Left ventricle myocardium inferior (tissue), 1 donor: ENCODE data around the gene COL1A1. TPM values are rescaled to one million over a fixed set of nuclear protein-coding genes. Genes with fewer than 3 reads are reported as not detected.

Experiments
- DNase-seq: peaks from one replicate; pipeline ENCODE4 v3.0.0-alpha.2; 2020
- H3K27ac ChIP-seq: fragments of 200-600 bp; replicated peaks from 2 replicates; pipeline ENCODE4 v1.8.0; 2021
- H3K27me3 ChIP-seq: fragments of 200-600 bp; 2 replicates; pipeline ENCODE4 v1.8.0; 2021; ENCODE audit warnings: low read depth
- H3K36me3 ChIP-seq: fragments of 200-600 bp; 2 replicates; pipeline ENCODE4 v1.8.0; 2021
- H3K4me1 ChIP-seq: fragments of 200-600 bp; 2 replicates; pipeline ENCODE4 v1.8.0; 2021
- H3K4me3 ChIP-seq: fragments of 200-600 bp; 2 replicates; pipeline ENCODE4 v1.8.0; 2021; ENCODE audit warnings: mild to moderate bottlenecking, moderate library complexity
- H3K9me3 ChIP-seq: fragments of 200-600 bp; replicated peaks from 2 replicates; pipeline ENCODE4 v1.8.0; 2021
- CTCF ChIP-seq: fragments of 200-600 bp; IDR thresholded peaks from 2 replicates; pipeline ENCODE4 v1.8.0; 2021; ENCODE audit warnings: antibody characterized with exemption, mild to moderate bottlenecking, borderline replicate concordance
- intact Hi-C: fragments of 100-400 bp; cut with micrococcal nuclease; formaldehyde crosslinking; loops from one replicate; pipeline ENCODE4 v1.11.0; 2022
- total RNA-seq: library from RNA; stranded (reverse); fragmentation: NEBNext Ultra II Directional; extraction: Animal tissue kit (Norgen Biotek cat#: 25700); gene quantifications from one replicate; pipeline ENCODE4 v1.2.1, GENCODE V29; 2021
- donor health status: DM: no; HTN: yes; CAD: no; lungs with severe emphysema.

The COL1A1 gene
- total RNA-seq, 1 donor from 2014 or later, result 45.8 TPM

- peaks cover 52% of the 10 kb centered on the region for H3K4me1 ChIP-seq
- DNase-seq, result peak; percentile 57
- H3K27ac ChIP-seq, result peak overlapping the region; percentile 30
- H3K36me3 ChIP-seq, result no peaks in the 10 kb centered on the region
- H3K9me3 ChIP-seq, result no peaks in the 10 kb centered on the region
- TF ChIP-seq CTCF, result no peak
- peaks cover 94% of the 10 kb centered on the region for H3K27me3 ChIP-seq
- intact Hi-C loops, result no loop called here
- no peak overlapping the region for H3K4me3 ChIP-seq
Measured at GRCh38 chr17:50206604-50207293, 5.3 kb upstream of the COL1A1 start.

GRCh38 chr17:50205963-50206505 lies 4.6 kb upstream of the COL1A1 start:
- no peak for DNase-seq
- H3K27ac ChIP-seq, result peak overlapping the region; percentile 66

GRCh38 chr17:50205111-50205962 lies 3.9 kb upstream of the COL1A1 start:
- intact Hi-C loops, result no loop called here
- DNase-seq, result peak; percentile 48
- TF ChIP-seq CTCF, result no peak
- Histone ChIP-seq H3K36me3 (no peaks in the 10 kb centered on the region), H3K27me3 (peaks cover 93% of the 10 kb centered on the region), H3K27ac (peak overlapping the region; percentile 66), H3K9me3 (no peaks in the 10 kb centered on the region), H3K4me3 (no peak overlapping the region), H3K4me1 (peaks cover 48% of the 10 kb centered on the region)

More at GRCh38 chr17:50205963-50206505, 4.6 kb upstream of the COL1A1 start:
- TF ChIP-seq CTCF, result no peak
- Histone ChIP-seq H3K27me3 (peaks cover 96% of the 10 kb centered on the region), H3K9me3 (no peaks in the 10 kb centered on the region), H3K4me1 (peaks cover 48% of the 10 kb centered on the region), H3K36me3 (no peaks in the 10 kb centered on the region), H3K4me3 (no peak overlapping the region)
- intact Hi-C loops, result no loop called here

- Histone ChIP-seq H3K4me3 (no peak overlapping the region), H3K27me3 (peaks cover 90% of the 10 kb centered on the region), H3K4me1 (peaks cover 50% of the 10 kb centered on the region), H3K36me3 (no peaks in the 10 kb centered on the region), H3K9me3 (no peaks in the 10 kb centered on the region), H3K27ac (no peak overlapping the region)
- intact Hi-C loops, result loop anchor here (5.0 kb wide), 1 partner anchor 68 kb away; the partner anchor contains the start of gene TMEM92
- no peak for DNase-seq
- TF ChIP-seq CTCF, result no peak
Measured at GRCh38 chr17:50204431-50204830, 3.0 kb upstream of the COL1A1 start.

GRCh38 chr17:50203604-50204345 lies 2.3 kb upstream of the COL1A1 start:
- H3K4me1 ChIP-seq, result peaks cover 50% of the 10 kb centered on the region
- DNase-seq, result no peak
- no peak overlapping the region for H3K27ac ChIP-seq
- H3K27me3 ChIP-seq, result peaks cover 90% of the 10 kb centered on the region
- H3K4me3 ChIP-seq, result no peak overlapping the region
- no peaks in the 10 kb centered on the region for H3K36me3 ChIP-seq
- TF ChIP-seq CTCF, result no peak
- no peaks in the 10 kb centered on the region for H3K9me3 ChIP-seq
- intact Hi-C loops, result loop anchor here (5.0 kb wide), 1 partner anchor 69 kb away; the partner anchor contains the start of gene TMEM92
